Activated CD4-positive, alpha-beta T cell treated with anti-CD3 and anti-CD28 coated beads for 36 hours (primary cell): ENCODE data around the gene NOL4L. TPM values are rescaled to one million over a fixed set of nuclear protein-coding genes. Genes with fewer than 3 reads are reported as not detected.
A peak's percentile ranks its signal among the peaks of the same experiment; 100 is the strongest.

ENCODE experiments used
- ATAC-seq: fragments of 200-7000 bp; cut with Tn5 transposase; one replicate; pipeline ENCODE4 v1.10.0; 2021; ENCODE audit warnings: mild to moderate bottlenecking, moderate library complexity
- CTCF ChIA-PET: fragments of 350-600 bp; sonication (Branson Sonifier 250); formaldehyde crosslinking; loops from one replicate; lab custom pipeline; 2021; ENCODE audit warnings: antibody characterized with exemption; lab: Charles Lee
- POLR2A ChIA-PET: fragments of 350-600 bp; sonication (Branson Sonifier 250); formaldehyde crosslinking; loops from one replicate; lab custom pipeline; 2021; ENCODE audit warnings: antibody characterized with exemption, inconsistent platforms; lab: Charles Lee
- DNase-seq: peaks from one replicate; pipeline ENCODE4 v3.0.0-alpha.2; 2020
- H3K27ac Mint-ChIP-seq: one replicate; pipeline ENCODE4 v1.8.0; 2021; ENCODE audit warnings: mixed read lengths
- H3K27me3 Mint-ChIP-seq: one replicate; pipeline ENCODE4 v1.8.0; 2021; ENCODE audit warnings: mixed read lengths
- H3K36me3 Mint-ChIP-seq: one replicate; pipeline ENCODE4 v1.8.0; 2021; ENCODE audit warnings: low read depth, mixed read lengths
- H3K4me1 Mint-ChIP-seq: one replicate; pipeline ENCODE4 v1.8.0; 2021; ENCODE audit warnings: mixed read lengths
- H3K4me3 Mint-ChIP-seq: one replicate; pipeline ENCODE4 v1.8.0; 2021; ENCODE audit warnings: mild to moderate bottlenecking, moderate library complexity, mixed read lengths
- H3K9me3 Mint-ChIP-seq: one replicate; pipeline ENCODE4 v1.8.0; 2021; ENCODE audit warnings: low read depth, mixed read lengths
- intact Hi-C, 2 experiments: fragments of 100-400 bp; cut with DNase I in 1 of 2; cut with micrococcal nuclease in 1 of 2; formaldehyde crosslinking; loops; one replicate each; pipeline versions ENCODE4 v1.14.2 to v1.15.1; 2022 to 2024; cut with DNase I, micrococcal nuclease
- total RNA-seq, 2 experiments: library from RNA; stranded (reverse); gene quantifications; one replicate each; pipeline ENCODE4 v1.2.3, GENCODE V29; 2021

NOL4L gene
- total RNA-seq, 2 experiments from 2014 or later, result 17.3 to 22.0 TPM

- no peak for ATAC-seq
- Mint-ChIP-seq H3K27ac (no peak overlapping the region), H3K4me3 (no peak overlapping the region), H3K9me3 (no peaks in the 10 kb centered on the region), H3K4me1 (peaks cover 58% of the 10 kb centered on the region), H3K36me3 (peaks cover 16% of the 10 kb centered on the region), H3K27me3 (no peaks in the 10 kb centered on the region)
- POLR2A ChIA-PET, result no interaction called here
- DNase-seq, result no peak
- intact Hi-C loops, result no loop called here
- CTCF ChIA-PET, result interaction anchor here (0.9 to 3.6 kb wide), 2 partner anchors 21 to 134 kb away, joined by 3 to 30 read pairs; no protein-coding TSS in a partner anchor
Measured at GRCh38 chr20:32519381-32519730, 65.8 kb downstream of the NOL4L start.

GRCh38 chr20:32518593-32519380, 66.3 kb downstream of the NOL4L start:
- Mint-ChIP-seq H3K27ac (no peak overlapping the region), H3K9me3 (no peaks in the 10 kb centered on the region), H3K4me1 (peaks cover 58% of the 10 kb centered on the region), H3K4me3 (no peak overlapping the region), H3K36me3 (peaks cover 18% of the 10 kb centered on the region), H3K27me3 (no peaks in the 10 kb centered on the region)
- intact Hi-C loops, result no loop called here
- CTCF ChIA-PET, result interaction anchor here (0.7 to 0.9 kb wide), 2 partner anchors 12 to 134 kb away, joined by 3 read pairs; no protein-coding TSS in a partner anchor
- DNase-seq, result no peak
- ATAC-seq, result no peak
- POLR2A ChIA-PET, result no interaction called here

- no peaks in the 10 kb centered on the region for H3K9me3 Mint-ChIP-seq
- no peak overlapping the region for H3K4me3 Mint-ChIP-seq
- POLR2A ChIA-PET, result interaction anchor here (0.6 kb wide), 1 partner anchor 215 kb away, joined by 3 read pairs; no protein-coding TSS in a partner anchor
- intact Hi-C loops, result no loop called here
- CTCF ChIA-PET, result interaction anchor here (0.7 kb wide), 1 partner anchor 11 kb away, joined by 3 read pairs; no protein-coding TSS in a partner anchor
- H3K27me3 Mint-ChIP-seq, result no peaks in the 10 kb centered on the region
- H3K4me1 Mint-ChIP-seq, result peaks cover 58% of the 10 kb centered on the region
- DNase-seq (no peak), ATAC-seq (no peak)
- H3K27ac Mint-ChIP-seq, result no peak overlapping the region
- peaks cover 18% of the 10 kb centered on the region for H3K36me3 Mint-ChIP-seq
Measured at GRCh38 chr20:32517914-32518592, 67.1 kb downstream of the NOL4L start.

- POLR2A ChIA-PET, result interaction anchor here (0.6 kb wide), 1 partner anchor 216 kb away, joined by 3 read pairs; no protein-coding TSS in a partner anchor
- no peak for DNase-seq
- no peak for ATAC-seq
- no peak overlapping the region for H3K27ac Mint-ChIP-seq
- no peaks in the 10 kb centered on the region for H3K27me3 Mint-ChIP-seq
- peaks cover 58% of the 10 kb centered on the region for H3K4me1 Mint-ChIP-seq
- H3K9me3 Mint-ChIP-seq, result no peaks in the 10 kb centered on the region
- H3K36me3 Mint-ChIP-seq, result peaks cover 18% of the 10 kb centered on the region
- intact Hi-C loops, result no loop called here
- H3K4me3 Mint-ChIP-seq, result no peak overlapping the region
- CTCF ChIA-PET, result no interaction called here
Measured at GRCh38 chr20:32517518-32517873, 67.6 kb downstream of the NOL4L start.

GRCh38 chr20:32516583-32517517, 68.3 kb downstream of the NOL4L start:
- no peaks in the 10 kb centered on the region for H3K9me3 Mint-ChIP-seq
- DNase-seq (no peak), ATAC-seq (no peak)
- H3K27ac Mint-ChIP-seq, result peak overlapping the region; percentile 19
- CTCF ChIA-PET, result interaction anchor here (0.6 to 1.8 kb wide), 4 partner anchors 9 to 363 kb away, joined by 3 to 10 read pairs (median 4); no protein-coding TSS in a partner anchor
- H3K4me3 Mint-ChIP-seq, result no peak overlapping the region
- H3K4me1 Mint-ChIP-seq, result peaks cover 58% of the 10 kb centered on the region
- intact Hi-C loops, result no loop called here
- no peaks in the 10 kb centered on the region for H3K27me3 Mint-ChIP-seq
- peaks cover 18% of the 10 kb centered on the region for H3K36me3 Mint-ChIP-seq
- POLR2A ChIA-PET, result interaction anchor here (0.6 kb wide), 1 partner anchor 217 kb away, joined by 3 read pairs; no protein-coding TSS in a partner anchor

GRCh38 chr20:32515631-32516101, 69.5 kb downstream of the NOL4L start:
- ChIA-PET CTCF (interaction anchor here (0.6 to 1.8 kb wide), 6 partner anchors 8 to 263 kb away, joined by 3 to 10 read pairs (median 3); no protein-coding TSS in a partner anchor), POLR2A (no interaction called here)
- Mint-ChIP-seq H3K4me1 (peaks cover 62% of the 10 kb centered on the region), H3K27ac (peak overlapping the region; percentile 3), H3K36me3 (peaks cover 18% of the 10 kb centered on the region), H3K4me3 (no peak overlapping the region), H3K27me3 (no peaks in the 10 kb centered on the region), H3K9me3 (no peaks in the 10 kb centered on the region)
- no peak for ATAC-seq
- DNase-seq, result no peak
- intact Hi-C loops, result no loop called here

GRCh38 chr20:32514760-32515159, 70.4 kb downstream of the NOL4L start:
- peak overlapping the region; percentile 64 for H3K27ac Mint-ChIP-seq
- intact Hi-C loops, result no loop called here
- CTCF ChIA-PET, result interaction anchor here (0.6 to 1.5 kb wide), 4 partner anchors 8 to 264 kb away, joined by 3 read pairs; no protein-coding TSS in a partner anchor
- ATAC-seq (no peak), DNase-seq (no peak)
- no peaks in the 10 kb centered on the region for H3K27me3 Mint-ChIP-seq
- peaks cover 16% of the 10 kb centered on the region for H3K36me3 Mint-ChIP-seq
- no peaks in the 10 kb centered on the region for H3K9me3 Mint-ChIP-seq
- H3K4me1 Mint-ChIP-seq, result peaks cover 71% of the 10 kb centered on the region
- POLR2A ChIA-PET, result no interaction called here
- H3K4me3 Mint-ChIP-seq, result no peak overlapping the region

- DNase-seq (no peak), ATAC-seq (no peak)
- Mint-ChIP-seq H3K9me3 (no peaks in the 10 kb centered on the region), H3K36me3 (peaks cover 21% of the 10 kb centered on the region), H3K27ac (peak overlapping the region; percentile 90), H3K4me1 (peaks cover 87% of the 10 kb centered on the region), H3K27me3 (no peaks in the 10 kb centered on the region), H3K4me3 (peak overlapping the region; percentile 70)
- intact Hi-C loops, result no loop called here
- CTCF ChIA-PET, result interaction anchor here (1.0 to 7.0 kb wide), 3 partner anchors 9 to 10 kb away, joined by 3 to 44 read pairs (median 5); no protein-coding TSS in a partner anchor
- POLR2A ChIA-PET, result no interaction called here
Measured at GRCh38 chr20:32513031-32513866, 71.9 kb downstream of the NOL4L start.

GRCh38 chr20:32512047-32512385, 73.1 kb downstream of the NOL4L start:
- CTCF ChIA-PET, result interaction anchor here (0.6 to 7.0 kb wide), 4 partner anchors 9 to 734 kb away, joined by 3 to 44 read pairs (median 4); no protein-coding TSS in a partner anchor
- peaks cover 21% of the 10 kb centered on the region for H3K36me3 Mint-ChIP-seq
- no peaks in the 10 kb centered on the region for H3K27me3 Mint-ChIP-seq
- H3K4me3 Mint-ChIP-seq, result peak overlapping the region; percentile 70
- ATAC-seq, result no peak
- H3K9me3 Mint-ChIP-seq, result no peaks in the 10 kb centered on the region
- intact Hi-C loops, result no loop called here
- POLR2A ChIA-PET, result no interaction called here
- H3K4me1 Mint-ChIP-seq, result peaks cover 90% of the 10 kb centered on the region
- DNase-seq, result peak; percentile 30
- H3K27ac Mint-ChIP-seq, result peak overlapping the region; percentile 90
